ENCODE measurements around the gene ADGRG3. TPM values are rescaled to one million over a fixed set of nuclear protein-coding genes. Genes with fewer than 3 reads are reported as not detected.

ADGRG3 gene
- total RNA-seq, 1 experiment from 2014 or later, result not detected

DNA sequence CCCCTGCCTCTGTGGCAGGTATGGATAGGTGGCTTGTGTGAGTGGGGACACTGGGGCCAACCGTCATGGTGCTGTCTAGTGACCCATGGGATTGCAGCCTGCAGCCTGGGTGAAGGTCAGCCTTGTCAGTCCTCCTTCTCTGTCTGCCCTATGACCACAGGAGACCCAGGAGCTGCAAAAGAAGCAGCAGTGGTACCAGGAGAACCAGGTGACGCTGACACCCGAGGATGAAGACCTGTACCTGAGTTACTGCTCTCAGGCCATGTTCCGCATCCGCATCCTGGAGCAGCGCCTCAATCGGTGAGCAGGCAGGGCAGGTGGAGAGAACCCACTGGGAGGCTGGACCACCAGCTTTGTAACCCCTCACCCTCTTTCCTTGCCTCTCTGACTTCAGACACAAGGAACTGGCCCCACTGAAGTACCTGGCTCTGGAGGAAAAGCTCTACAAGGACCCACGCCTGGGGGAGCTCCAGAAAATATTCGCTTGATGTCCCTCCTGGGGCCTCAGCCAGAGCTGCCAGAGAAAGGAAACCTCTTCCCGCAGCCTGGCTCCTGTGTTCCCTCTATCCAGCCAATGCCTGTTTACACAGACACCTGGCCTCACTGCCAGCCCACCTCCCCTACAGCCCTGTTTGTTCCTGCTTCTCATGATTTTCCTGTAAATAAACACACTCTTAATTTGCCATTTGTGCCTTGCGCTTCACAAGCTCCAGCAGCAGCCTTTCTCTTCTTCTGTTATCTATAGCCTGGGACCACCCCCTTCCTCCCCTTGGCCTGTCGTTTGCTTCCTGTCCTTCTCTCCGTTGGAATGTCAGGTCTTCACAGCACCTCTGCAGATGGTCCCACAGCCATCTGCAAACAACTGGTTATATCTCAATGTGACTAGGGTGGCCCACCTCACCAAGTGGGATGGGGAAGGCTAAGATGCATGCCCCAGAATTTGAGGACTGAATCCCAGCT is 62.9 kb downstream of the ADGRG3 start:
- intact Hi-C loops (cut with micrococcal nuclease; ENCODE audit: unreplicated experiment), result loop anchor here (10.0 kb wide), 1 partner anchor 394 kb away; the partner anchor contains the start of gene CFAP20
- BruUV-seq (replicated peaks), result no TSS peak
- CTCF ChIA-PET, result interaction anchor here (0.5 kb wide), 3 partner anchors 60 to 149 kb away, joined by 3 to 9 read pairs (median 3); no protein-coding TSS in a partner anchor
- TF ChIP-seq, protein P1, sequence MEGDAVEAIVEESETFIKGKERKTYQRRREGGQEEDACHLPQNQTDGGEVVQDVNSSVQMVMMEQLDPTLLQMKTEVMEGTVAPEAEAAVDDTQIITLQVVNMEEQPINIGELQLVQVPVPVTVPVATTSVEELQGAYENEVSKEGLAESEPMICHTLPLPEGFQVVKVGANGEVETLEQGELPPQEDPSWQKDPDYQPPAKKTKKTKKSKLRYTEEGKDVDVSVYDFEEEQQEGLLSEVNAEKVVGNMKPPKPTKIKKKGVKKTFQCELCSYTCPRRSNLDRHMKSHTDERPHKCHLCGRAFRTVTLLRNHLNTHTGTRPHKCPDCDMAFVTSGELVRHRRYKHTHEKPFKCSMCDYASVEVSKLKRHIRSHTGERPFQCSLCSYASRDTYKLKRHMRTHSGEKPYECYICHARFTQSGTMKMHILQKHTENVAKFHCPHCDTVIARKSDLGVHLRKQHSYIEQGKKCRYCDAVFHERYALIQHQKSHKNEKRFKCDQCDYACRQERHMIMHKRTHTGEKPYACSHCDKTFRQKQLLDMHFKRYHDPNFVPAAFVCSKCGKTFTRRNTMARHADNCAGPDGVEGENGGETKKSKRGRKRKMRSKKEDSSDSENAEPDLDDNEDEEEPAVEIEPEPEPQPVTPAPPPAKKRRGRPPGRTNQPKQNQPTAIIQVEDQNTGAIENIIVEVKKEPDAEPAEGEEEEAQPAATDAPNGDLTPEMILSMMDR (IDR thresholded peaks at IDR 0.05; ENCODE audit: unreplicated experiment), result no peak
- peaks cover 20% of the 10 kb centered on the region for H3K36me3 Mint-ChIP-seq (ENCODE audit: insufficient read depth, unreplicated experiment)
- H3K27ac Mint-ChIP-seq (ENCODE audit: unreplicated experiment), result no peak overlapping the region
- DNase-seq, result no peak
- no peaks in the 10 kb centered on the region for H3K9me3 Mint-ChIP-seq (ENCODE audit: low read depth, unreplicated experiment)
- H3K4me3 Mint-ChIP-seq (ENCODE audit: low read depth, unreplicated experiment), result no peak overlapping the region
- peaks cover 43% of the 10 kb centered on the region for H3K27me3 Mint-ChIP-seq (ENCODE audit: unreplicated experiment)
- H3K4me1 Mint-ChIP-seq (ENCODE audit: low read depth, unreplicated experiment), result peaks cover under 1% of the 10 kb centered on the region

DNA sequence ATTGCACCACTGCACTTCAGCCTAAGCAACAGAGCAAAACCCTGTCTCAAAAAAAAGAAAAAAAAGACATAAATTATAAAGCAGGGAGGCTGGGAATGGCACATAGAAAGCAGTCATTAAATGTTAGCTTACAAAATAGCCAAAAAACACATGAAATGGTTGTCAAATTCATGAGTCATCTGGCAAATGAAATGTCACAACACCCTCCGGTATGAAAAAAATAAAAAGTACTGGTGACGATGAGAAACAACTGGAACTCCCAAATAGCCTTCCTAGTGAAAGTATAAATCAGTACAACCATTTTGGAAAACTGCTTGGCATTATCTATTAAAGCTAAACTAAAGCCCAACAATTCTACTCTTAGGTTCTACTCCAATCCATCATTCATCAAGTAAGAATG is 63.9 kb downstream of the ADGRG3 start:
- CTCF ChIA-PET, result no interaction called here
- TF ChIP-seq, protein P1 (IDR thresholded peaks at IDR 0.05; ENCODE audit: unreplicated experiment), result no peak
- Mint-ChIP-seq H3K4me3 (ENCODE audit: low read depth, unreplicated experiment) (no peak overlapping the region), H3K4me1 (ENCODE audit: low read depth, unreplicated experiment) (peaks cover 11% of the 10 kb centered on the region), H3K36me3 (ENCODE audit: insufficient read depth, unreplicated experiment) (peaks cover 27% of the 10 kb centered on the region), H3K9me3 (ENCODE audit: low read depth, unreplicated experiment) (no peaks in the 10 kb centered on the region), H3K27me3 (ENCODE audit: unreplicated experiment) (peaks cover 35% of the 10 kb centered on the region), H3K27ac (ENCODE audit: unreplicated experiment) (no peak overlapping the region)
- intact Hi-C loops (cut with micrococcal nuclease; ENCODE audit: unreplicated experiment), result loop anchor here (10.0 kb wide), 1 partner anchor 393 kb away; the partner anchor contains the start of gene CFAP20
- no peak for DNase-seq
- BruUV-seq (replicated peaks), result no TSS peak

GRCh38 chr16:57732714-57733113 is 64.6 kb downstream of the ADGRG3 start:
- CTCF ChIA-PET, result no interaction called here
- no peak for DNase-seq
- Mint-ChIP-seq H3K4me3 (ENCODE audit: low read depth, unreplicated experiment) (no peak overlapping the region), H3K4me1 (ENCODE audit: low read depth, unreplicated experiment) (peaks cover 13% of the 10 kb centered on the region), H3K36me3 (ENCODE audit: insufficient read depth, unreplicated experiment) (peaks cover 27% of the 10 kb centered on the region), H3K27me3 (ENCODE audit: unreplicated experiment) (peaks cover 35% of the 10 kb centered on the region), H3K9me3 (ENCODE audit: low read depth, unreplicated experiment) (no peaks in the 10 kb centered on the region), H3K27ac (ENCODE audit: unreplicated experiment) (no peak overlapping the region)
- BruUV-seq (replicated peaks), result no TSS peak
- TF ChIP-seq, protein P1 (IDR thresholded peaks at IDR 0.05; ENCODE audit: unreplicated experiment), result no peak
- intact Hi-C loops (cut with micrococcal nuclease; ENCODE audit: unreplicated experiment), result loop anchor here (10.0 kb wide), 1 partner anchor 392 kb away; the partner anchor contains the start of gene CFAP20

DNA sequence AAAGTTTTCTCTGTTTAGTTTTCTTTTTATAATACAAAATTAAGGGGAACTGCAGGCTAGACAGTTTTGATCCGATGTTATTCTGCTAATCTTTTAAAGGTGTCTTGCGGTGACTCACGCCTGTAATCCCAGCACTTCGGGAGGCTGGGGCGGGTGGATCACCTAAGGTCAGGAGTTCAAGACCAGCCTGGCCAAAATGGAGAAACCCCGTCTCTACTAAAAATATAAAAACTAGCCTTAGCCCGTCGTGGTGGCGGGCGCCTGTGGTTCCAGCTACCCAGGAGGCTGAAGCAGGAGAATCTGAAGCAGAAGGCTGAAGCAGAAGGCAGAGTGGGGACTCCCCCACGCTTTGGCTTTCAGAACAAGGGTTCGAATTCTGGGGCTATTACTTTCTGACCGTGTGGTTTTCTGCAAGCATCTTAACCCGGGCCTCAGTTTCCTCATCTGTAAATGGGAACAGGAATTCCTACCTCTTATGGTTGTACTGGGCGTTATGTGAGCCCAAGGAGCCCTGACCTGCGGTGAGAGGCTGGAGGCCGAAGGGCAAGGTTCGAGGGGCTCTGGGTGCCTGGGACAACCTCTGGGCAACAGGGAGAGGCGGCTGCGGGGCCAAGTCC is 66.3 kb downstream of the ADGRG3 start:
- Mint-ChIP-seq H3K4me1 (ENCODE audit: low read depth, unreplicated experiment) (peaks cover 13% of the 10 kb centered on the region), H3K36me3 (ENCODE audit: insufficient read depth, unreplicated experiment) (peaks cover 27% of the 10 kb centered on the region), H3K27ac (ENCODE audit: unreplicated experiment) (peak overlapping the region; percentile 88), H3K4me3 (ENCODE audit: low read depth, unreplicated experiment) (peak overlapping the region; percentile 89), H3K27me3 (ENCODE audit: unreplicated experiment) (peaks cover 26% of the 10 kb centered on the region), H3K9me3 (ENCODE audit: low read depth, unreplicated experiment) (no peaks in the 10 kb centered on the region)
- intact Hi-C loops (cut with micrococcal nuclease; ENCODE audit: unreplicated experiment), result loop anchor here (10.0 kb wide), 1 partner anchor 390 kb away; the partner anchor contains the start of gene CFAP20
- CTCF ChIA-PET, result no interaction called here
- DNase-seq, result no peak
- TF ChIP-seq, protein P1 (IDR thresholded peaks at IDR 0.05; ENCODE audit: unreplicated experiment), result no peak
- BruUV-seq (replicated peaks), result no TSS peak

Measured in Calu3 (cell line).